ENCODE measurements around the gene HTR5A.

Gene HTR5A

DNA sequence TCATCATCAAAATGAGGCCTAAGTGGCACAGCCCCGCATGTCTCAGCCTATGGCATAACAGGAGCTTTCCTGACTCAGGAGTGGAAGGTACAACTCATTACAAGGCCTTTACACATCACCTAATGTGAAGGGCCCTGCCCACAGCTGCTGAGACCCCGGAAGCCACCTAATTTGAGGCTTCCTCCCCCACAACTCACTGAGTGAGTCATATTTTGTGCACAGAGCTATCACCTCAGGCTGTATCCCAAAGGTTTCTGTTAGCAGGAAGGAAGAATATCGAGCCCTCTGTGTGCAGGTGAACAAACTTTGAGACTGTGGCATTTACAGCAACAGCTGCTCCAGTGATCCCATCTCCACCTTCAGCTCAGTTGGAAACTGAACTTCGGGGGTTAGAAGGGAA is 20.6 kb downstream of the HTR5A start:
- no peak for DNase-seq (ENCODE audit: low read depth in 2 of 2)

DNA sequence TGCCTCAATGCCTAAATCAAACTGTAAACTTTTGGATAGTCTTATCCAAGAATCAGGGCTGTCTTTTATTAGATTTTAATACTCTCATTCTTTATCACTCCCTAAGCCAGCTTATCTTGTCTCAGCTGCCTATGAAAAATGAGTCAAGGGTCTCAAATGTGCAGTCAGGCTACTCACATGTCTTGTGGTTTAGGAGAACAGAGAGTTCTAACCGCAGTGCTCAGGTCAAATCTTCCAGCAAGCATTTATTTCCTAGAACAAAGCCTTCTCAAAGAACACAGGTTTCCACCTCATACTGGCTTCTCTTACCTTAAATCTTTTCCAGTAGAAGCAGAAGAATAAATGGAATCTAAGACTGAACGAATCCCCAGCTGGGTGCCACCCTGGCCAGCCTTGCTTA is 23.5 kb downstream of the HTR5A start:
- DNase-seq (ENCODE audit: low read depth in 2 of 2): no peak

DNA sequence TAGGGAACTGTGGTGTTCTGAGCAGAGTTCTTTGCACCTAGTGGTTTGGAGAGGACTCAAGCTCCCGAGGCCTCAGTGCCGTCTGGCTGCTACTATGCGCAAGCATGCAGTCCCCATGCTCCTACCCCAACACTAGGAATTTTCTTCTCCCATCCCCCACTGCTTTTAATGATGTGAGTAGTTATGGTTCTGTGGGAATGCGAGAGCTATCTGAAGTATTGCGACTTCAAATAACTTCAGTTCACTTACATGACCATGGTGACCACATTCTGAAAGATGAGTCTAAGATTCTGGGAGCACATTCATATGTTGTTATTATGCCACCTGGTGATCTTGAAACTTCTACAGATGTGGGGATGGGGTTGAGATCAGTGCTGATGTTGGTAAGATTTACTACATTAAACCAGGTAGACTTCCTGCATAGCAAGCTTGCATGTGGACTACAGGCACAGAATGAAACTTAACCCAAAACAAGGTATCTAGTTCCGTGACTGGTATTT is 24.6 kb downstream of the HTR5A start:
- no peak for DNase-seq (ENCODE audit: low read depth in 2 of 2)

DNA sequence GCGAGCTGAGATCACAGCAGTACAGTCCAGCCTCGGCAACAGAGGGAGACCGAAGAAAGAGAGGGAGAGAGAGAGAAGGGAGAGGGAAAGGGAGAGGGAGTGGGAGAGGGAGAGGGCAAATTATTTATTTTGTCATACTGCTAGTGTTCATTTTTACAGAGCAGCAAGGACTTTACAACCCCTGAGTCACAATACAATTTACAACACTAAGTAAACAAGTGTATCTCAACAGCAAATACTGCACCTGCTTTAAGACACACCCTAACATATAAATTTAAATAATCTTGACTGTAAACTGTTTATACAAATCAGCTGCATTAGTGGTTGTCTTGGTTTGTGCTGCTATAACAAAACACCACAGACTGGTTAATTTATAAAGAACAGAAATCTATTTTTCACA is 27.2 kb downstream of the HTR5A start:
- no peak for DNase-seq (ENCODE audit: low read depth in 2 of 2)

DNA sequence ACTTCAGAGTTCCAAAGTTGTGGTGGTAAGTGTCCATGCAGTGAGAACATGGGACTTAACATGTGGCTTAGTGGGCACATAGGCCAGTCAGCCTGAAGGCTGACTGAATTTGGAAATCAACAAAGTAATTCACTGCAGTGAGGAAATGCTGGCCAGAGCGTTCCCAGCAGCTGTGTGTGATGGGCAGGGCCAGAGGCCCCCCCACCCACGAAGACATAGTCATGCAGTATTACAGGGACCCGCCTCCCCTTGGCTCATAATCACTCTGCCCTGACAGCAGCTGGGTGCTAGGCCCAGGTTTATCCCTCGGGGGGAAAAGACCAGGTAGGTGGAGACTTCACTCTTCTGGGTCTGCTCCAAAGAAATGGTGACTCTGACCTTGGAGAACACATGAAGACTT is 33.7 kb downstream of the HTR5A start:
- no peak for DNase-seq (ENCODE audit: low read depth in 2 of 2)

DNA sequence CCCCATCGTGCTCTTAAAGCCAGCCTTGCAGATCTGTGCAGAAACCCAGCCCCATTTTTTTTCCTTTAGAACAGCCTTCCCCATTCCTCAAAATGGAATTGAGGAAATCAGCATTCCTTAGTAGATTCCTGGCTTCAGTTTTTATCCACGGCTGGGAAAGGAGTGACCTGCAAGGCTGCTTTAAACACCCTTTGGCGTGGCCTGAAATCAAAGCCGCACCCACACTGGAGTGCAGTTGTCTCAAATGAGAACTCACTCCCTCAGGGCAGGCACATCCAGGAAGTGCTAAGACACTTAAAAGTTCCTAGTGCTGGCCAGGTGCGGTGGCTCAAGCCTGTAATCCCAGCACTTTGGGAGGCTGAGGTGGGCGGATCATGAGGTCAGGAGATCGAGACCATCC is 34.8 kb downstream of the HTR5A start:
- DNase-seq (ENCODE audit: low read depth in 2 of 2): no peak

DNA sequence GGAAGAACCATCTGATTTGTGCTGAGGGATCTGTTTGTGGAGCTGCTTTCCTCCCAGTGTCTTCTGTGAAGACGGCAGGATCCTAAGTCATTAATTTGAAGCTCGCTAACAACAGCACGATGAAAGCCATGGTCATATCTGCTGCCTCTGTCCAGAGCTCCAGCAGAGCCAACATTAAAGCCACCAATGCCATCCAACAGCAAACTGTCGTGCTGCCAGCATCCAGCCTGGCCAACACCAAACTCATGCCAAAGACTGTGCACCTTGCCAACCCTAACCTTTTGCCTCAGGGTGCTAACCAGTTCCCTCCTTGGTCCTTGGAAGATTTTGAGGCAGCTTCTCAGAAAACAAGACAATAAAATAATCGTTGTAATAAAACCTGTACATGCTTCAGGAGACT is 36.2 kb downstream of the HTR5A start:
- DNase-seq (ENCODE audit: low read depth in 2 of 2): no peak

DNA sequence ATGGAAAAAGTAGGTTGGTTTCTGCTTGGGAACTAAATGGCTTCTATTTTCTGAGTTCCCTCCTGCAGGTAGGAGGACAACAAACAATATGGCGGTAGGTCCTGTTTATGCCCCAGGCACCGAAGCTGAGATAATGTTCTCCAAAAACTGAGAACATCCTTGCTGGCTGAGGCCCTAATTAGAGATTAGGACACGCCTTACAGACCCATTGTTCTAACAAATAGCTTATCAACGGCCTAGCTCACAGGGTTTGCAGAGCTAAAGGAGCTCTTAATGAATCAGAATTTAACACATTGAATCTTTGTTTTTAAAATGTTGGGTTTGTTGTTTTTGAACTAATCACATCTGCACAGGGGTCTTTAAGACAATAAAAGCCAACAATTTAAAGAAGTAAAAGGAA is 37.0 kb downstream of the HTR5A start:
- DNase-seq (ENCODE audit: low read depth in 2 of 2): no peak

DNA sequence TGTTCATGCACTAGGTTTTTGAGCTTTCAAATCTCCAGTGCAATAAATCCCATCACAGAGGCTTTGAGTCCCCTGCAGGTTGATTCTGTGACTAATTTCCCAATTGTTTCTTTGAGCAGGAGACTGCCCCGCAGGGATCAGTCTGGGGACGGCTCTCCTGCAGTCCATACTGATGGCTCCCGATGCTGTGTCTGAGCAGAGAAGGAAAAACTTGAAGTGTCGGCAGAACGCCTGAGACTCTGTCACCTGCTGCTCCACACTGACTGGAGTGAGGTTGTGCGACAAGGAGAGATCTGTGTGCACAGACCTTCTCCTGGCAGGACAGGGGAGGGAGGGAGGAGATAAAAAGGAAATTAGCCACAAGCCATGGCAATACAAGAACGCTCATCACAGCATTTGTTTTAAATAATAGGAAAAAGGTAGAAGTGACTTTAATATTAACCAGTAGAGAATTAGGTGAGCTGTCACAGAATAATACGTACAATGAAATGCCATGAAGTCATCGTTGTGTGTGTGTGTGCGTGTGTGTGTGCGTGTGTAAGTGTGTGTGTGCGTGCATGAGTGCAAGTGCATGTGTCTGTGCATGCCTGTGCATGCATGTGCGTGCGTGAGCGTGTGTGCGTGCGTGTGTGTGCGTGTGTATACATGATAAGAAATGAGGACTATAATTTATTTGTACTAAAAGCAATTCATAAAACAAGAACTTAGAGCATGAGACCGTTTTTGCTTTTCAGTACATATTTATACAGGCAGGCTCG is 38.2 kb downstream of the HTR5A start:
- DNase-seq (ENCODE audit: low read depth in 2 of 2): no peak

DNA sequence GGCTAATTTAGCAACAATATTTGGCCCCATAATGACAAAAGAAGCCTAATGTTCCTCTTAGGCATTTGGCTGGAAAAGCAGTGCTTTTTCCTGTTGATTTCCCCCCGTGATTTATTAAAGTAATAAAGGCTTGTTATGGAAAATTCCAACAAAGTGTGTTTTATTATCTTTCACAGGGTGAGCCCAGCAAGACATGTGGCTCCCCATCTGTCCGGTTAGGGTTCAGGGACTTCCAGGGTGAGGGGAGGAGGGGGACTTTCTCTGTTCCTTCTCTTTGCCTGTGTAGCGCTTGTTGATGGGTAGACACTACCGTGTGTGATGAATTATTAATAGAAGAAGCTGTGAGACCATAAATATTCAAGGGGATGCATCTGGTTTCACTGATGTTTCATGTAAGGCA is 39.0 kb downstream of the HTR5A start:
- no peak for DNase-seq (ENCODE audit: low read depth in 2 of 2)

DNA sequence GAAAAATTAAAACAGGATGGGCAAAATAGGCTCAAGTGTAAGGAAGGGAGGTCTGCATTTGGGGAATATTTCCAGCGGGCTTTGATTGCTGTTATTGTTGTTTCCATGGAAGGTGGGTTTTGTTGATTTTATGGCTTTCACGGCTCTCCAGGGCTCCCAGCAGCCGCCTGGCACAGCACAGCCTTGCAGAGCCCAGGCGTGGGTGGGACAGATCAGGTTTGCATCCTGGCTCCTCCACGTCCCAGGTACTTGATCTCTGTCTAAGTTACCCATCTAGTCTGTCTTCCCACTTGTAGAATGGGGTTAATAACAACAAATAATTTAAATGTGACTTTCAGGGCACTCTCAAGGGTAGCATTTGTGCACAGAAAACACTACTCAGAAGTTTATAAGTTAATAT is 45.2 kb downstream of the HTR5A start:
- no peak for DNase-seq (ENCODE audit: low read depth in 2 of 2)

DNA sequence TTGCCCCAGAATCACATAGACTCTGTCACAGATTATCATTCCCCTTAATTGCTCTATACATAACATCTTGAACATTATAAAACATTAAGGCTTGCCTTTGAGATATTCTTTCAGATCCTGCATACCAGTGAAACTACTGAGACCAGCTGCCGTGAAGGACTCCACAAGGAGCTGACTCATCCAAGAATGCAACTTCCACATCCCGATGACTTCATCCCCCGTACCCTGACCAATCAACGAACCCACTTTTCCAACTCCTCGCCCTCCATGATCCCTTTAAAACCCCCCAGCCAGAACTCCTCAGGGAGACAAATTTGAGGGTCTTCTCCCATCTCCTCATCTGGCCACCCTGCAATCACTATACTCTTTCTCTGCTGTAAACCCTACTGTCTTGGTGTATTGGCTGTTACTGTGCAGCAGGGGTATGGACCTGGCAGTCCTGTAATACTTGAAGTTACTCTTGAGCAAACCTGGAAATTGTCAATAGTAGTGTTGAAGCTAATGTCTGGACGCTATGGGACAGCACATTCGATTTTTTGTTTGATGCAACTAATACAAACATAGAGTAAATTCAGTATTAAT is 49.8 kb downstream of the HTR5A start:
- no peak for DNase-seq (ENCODE audit: low read depth in 2 of 2)

DNA sequence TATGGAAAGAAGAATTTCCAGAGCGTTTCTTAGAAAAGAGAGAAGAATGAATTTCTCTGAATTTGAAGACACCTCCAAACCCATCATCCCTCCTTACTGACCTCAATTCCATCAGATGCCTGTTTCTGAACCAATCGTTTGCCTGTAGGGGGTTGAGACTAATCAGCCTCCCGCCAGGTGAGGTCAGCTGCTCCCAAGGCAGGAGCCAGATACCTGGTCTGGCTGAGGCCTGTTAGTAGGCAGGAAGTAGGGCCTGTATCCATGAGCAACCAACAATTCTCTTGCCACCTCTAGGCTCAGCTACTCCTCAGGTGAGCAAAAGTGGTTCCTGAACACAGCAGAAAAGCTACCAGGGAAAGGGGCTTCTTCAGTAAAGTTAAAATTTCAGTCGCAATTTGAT is 50.3 kb downstream of the HTR5A start:
- DNase-seq (ENCODE audit: low read depth in 2 of 2): no peak

DNA sequence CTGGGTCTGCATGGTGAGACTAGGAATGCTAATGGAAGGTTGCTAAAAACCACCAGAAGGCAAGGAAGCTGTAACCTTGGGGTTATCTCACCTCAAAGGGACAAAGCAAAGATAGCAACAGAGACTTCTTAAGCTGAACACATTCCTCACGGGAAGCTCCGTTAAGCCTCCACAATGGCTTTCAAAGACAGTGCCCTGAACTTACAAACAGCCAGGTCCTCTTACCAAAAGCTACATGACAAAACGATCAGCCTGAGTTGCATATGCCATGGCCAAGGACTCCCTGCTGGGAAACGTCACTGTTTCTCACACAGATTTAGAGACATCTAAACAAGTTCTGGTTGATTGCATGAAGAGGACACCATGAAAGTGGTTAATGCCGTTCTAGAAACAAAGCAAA is 52.7 kb downstream of the HTR5A start:
- DNase-seq (ENCODE audit: low read depth in 2 of 2): no peak

DNA sequence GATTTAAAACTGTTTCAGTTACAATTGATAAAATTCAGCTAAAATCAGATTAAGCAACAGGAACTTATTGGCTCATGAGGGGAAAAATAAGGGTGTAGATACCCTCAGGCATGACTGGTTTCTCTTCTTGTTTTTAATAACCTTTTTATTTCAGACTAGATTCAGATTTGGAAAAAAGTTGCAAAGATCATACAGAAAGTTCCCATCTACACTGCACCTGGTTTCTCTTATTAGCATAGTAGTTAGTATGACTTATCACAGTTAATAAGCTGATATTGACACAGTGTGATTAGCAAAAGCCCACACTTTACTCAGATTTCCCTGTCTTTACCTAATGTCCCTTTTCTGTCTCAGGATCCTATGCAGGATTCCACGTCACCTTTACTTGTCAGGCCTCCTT is 53.3 kb downstream of the HTR5A start:
- DNase-seq (ENCODE audit: low read depth in 2 of 2): no peak

DNA sequence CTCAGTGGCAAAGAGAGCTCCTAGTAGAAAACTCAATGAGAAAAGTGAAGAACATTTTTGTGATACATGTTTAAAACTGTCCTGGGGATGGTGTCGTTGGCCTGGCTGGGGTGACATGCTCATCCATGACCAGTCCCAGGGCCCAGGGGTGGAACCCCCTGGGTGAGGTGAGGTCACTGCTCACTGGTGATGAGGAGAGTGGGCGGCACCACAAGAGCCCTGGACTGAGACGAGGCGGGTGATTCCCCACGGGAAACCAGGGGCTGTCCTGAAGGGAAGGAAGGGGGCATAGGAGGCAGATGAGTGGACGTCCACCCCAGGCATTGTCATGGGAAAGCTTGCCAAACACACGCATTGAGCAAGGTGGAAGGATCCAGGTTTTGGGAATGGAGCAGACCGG is 54.6 kb downstream of the HTR5A start:
- no peak for DNase-seq (ENCODE audit: low read depth in 2 of 2)

DNA sequence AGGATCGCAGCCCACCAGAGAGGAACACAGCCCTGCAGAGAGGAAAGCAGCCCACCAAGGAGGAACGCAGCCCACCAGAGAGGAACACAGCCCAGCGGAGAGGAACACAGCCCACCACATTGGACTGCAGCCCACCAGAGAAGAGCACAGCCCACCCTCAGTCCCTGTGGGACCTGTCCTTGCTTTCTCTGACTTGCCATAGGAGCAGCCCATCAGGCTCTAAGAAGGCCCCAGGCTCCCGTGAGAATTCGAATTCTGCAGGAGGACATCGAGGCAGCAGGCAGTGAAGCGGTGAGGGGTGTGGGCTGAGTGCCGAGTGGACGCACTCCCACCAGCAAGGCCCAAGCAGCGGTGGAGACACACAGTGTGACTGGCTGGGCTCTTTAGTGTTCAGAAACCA is 59.1 kb downstream of the HTR5A start:
- DNase-seq (ENCODE audit: low read depth in 2 of 2): no peak

DNA sequence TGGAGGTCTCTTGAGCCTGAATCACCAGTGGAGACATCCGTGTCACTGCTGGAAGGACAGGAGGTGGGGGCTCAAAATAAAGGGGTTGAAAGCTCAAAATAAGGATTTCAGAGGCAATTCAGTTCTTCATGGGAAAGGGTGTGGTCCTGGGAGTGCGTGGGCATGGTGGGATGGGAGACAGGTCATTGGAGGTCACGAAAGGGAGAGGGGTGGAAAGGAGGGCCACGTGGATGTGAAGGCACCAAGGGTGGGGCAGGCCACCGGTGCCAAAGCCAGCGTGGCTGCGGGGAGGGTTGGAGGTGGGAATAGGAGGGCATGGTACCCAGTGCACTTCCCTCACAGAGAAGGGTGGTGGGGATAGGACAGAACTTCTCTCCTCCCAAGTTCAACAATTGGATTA is 59.7 kb downstream of the HTR5A start:
- no peak for DNase-seq (ENCODE audit: low read depth in 2 of 2)

DNA sequence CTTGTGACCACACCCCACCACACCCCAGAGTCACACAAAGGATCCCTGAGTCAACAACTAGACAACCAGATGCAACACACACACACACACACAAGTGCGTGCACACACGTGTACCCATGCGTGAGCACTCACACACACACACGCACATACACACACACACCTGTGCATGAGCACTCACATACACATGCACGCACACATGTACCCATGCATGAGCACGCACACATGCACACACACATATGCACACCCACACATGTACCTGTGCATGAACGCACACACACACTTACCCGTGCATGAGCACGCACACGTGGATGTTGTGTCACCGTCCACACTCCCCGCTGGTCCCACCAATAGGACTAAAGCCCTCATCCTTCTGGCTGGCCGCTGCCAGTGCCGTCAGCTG is 60.4 kb downstream of the HTR5A start:
- no peak for DNase-seq (ENCODE audit: low read depth in 2 of 2)

DNA sequence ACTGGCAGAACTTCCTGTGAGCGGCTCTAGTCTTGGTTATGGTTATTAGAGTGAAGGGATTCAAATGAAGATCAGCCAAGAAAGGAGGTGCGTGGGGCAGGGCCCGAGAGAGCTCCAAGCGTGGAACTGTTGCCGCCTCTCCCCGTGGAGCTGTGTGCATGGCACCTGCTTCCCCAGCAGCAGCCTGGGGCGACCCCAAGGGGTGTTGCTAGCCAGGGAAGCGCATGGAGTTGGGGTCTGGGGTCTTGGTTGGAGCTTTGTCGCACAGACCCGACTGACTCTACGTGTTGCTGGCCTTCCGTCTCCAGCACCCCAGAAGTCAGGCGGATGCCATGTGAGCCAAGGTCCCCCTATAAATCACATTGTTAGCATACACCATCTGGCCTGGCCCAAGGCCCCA is 61.0 kb downstream of the HTR5A start:
- no peak for DNase-seq (ENCODE audit: low read depth in 2 of 2)

DNA sequence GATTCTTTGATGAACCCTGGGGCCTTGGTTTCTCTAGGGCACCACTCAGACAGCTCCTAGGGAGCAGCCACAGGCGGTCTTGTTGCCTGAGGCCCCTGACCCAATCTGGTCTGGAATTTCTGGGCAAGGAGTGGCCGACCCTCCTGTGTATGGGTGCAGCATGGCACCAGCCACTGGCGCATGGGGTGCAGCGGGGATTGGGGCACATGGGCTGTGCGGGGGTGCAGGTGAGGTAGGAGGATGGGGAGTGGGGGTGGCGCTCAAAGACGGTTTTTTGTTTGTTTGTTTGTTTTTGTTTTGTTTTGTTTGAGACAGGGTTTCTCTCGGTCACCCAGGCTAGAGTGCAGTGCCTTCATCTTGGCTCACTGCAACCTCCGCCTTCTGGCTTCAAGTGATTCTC is 62.3 kb downstream of the HTR5A start:
- DNase-seq (ENCODE audit: low read depth in 2 of 2): no peak

DNA sequence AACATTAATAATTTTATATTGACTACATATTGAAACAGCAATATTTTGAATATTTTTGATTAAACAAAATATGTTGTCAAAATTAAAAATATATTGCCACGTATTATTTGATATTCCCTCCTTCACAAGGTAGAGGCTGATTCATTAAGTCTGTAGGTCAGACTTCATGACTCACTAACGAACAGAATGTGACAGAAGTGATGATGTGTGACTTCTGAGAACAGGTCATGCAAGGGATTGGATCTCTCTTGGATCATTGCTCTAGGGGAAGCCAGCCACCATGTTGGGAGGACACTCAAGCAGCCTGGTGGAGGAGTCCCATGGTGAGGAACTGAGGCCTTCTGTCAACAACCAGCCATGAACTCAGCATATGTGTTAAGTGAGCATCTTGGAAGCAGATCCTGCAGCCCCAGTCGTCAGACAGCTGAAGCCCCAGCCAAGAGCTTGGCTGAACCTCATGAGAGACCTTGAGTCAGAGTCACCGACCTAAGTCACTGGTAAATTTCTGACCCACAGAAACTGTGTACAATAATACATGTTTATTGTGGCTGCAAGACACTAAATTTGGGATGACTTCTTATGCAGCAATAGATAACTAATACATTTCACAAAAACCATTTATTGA is 66.6 kb downstream of the HTR5A start:
- DNase-seq (ENCODE audit: low read depth in 2 of 2): no peak

All from fibroblast of skin of left quadriceps (primary cell).